NK-92 treated with Interleukin-12 subunit alpha and Interleukin-12 subunit beta, amount 100 ng/mL, for 24 hours (cell line): ENCODE measurements around the gene LEMD3.
"Not testable (repeated sequence)": the region's sequence is repeated elsewhere in the genome, so short reads cannot be mapped to it uniquely, and the experiment has no call there.

ENCODE experiments used
- DNase-seq: peaks from one replicate; lab custom pipeline; 2025; lab: John Stamatoyannopoulos, UW

The LEMD3 gene

GRCh38 chr12:65279369-65280112 is 110.2 kb downstream of the LEMD3 start:
- DNase-seq = no peak

- DNase-seq = no peak
These were observed 110.9 kb downstream of the LEMD3 start for GRCh38 chr12:65280306-65280705.

GRCh38 chr12:65282840-65283239 is 113.5 kb downstream of the LEMD3 start:
- DNase-seq = no peak

- not testable (repeated sequence) for DNase-seq
These were observed 116.1 kb downstream of the LEMD3 start for GRCh38 chr12:65285532-65285931.

GRCh38 chr12:65287426-65287825 is 118.0 kb downstream of the LEMD3 start:
- DNase-seq = no peak

- no peak for DNase-seq
These were observed 122.9 kb downstream of the LEMD3 start for GRCh38 chr12:65292241-65292640.

- no peak for DNase-seq
These were observed 124.4 kb downstream of the LEMD3 start for GRCh38 chr12:65293735-65294134.

- no peak for DNase-seq
These were observed 125.4 kb downstream of the LEMD3 start for GRCh38 chr12:65294641-65295262.

GRCh38 chr12:65296508-65297265 is 127.3 kb downstream of the LEMD3 start:
- no peak for DNase-seq
